HG03103 (cell line): ENCODE measurements around the gene SH3GL2.

Source experiments
- ATAC-seq: cut with Tn5 transposase; IDR thresholded peaks from one replicate; pipeline ENCODE4 v1.9.1; 2021; ENCODE audit warnings: low read depth; ENCODE audit not compliant: unreplicated experiment

SH3GL2 gene

GRCh38 chr9:17609312-17610005, 30.6 kb downstream of the SH3GL2 start:
- ATAC-seq, result no peak

- no peak for ATAC-seq
Observed at GRCh38 chr9:17611342-17611741, 32.5 kb downstream of the SH3GL2 start.

GRCh38 chr9:17611917-17612316, 33.1 kb downstream of the SH3GL2 start:
- ATAC-seq, result no peak

- no peak for ATAC-seq
Observed at GRCh38 chr9:17613758-17614157, 34.9 kb downstream of the SH3GL2 start.

- ATAC-seq, result no peak
Observed at GRCh38 chr9:17614250-17614649, 35.4 kb downstream of the SH3GL2 start.

- no peak for ATAC-seq
Observed at GRCh38 chr9:17614903-17615302, 36.0 kb downstream of the SH3GL2 start.

GRCh38 chr9:17622141-17622540, 43.3 kb downstream of the SH3GL2 start:
- ATAC-seq, result no peak

GRCh38 chr9:17622749-17623148, 43.9 kb downstream of the SH3GL2 start:
- ATAC-seq, result no peak

GRCh38 chr9:17623965-17624364, 45.1 kb downstream of the SH3GL2 start:
- no peak for ATAC-seq

- no peak for ATAC-seq
Observed at GRCh38 chr9:17624571-17624970, 45.7 kb downstream of the SH3GL2 start.

- ATAC-seq, result no peak
Observed at GRCh38 chr9:17625644-17626388, 47.0 kb downstream of the SH3GL2 start.

GRCh38 chr9:17627641-17628040, 48.8 kb downstream of the SH3GL2 start:
- no peak for ATAC-seq

- ATAC-seq, result no peak
Observed at GRCh38 chr9:17628624-17629023, 49.8 kb downstream of the SH3GL2 start.

- ATAC-seq, result no peak
Observed at GRCh38 chr9:17630531-17630949, 51.7 kb downstream of the SH3GL2 start.

GRCh38 chr9:17631396-17631795, 52.5 kb downstream of the SH3GL2 start:
- ATAC-seq, result no peak

- no peak for ATAC-seq
Observed at GRCh38 chr9:17632994-17633393, 54.1 kb downstream of the SH3GL2 start.

- ATAC-seq, result no peak
Observed at GRCh38 chr9:17635115-17635890, 56.4 kb downstream of the SH3GL2 start.

- no peak for ATAC-seq
Observed at GRCh38 chr9:17636349-17636748, 57.5 kb downstream of the SH3GL2 start.

- ATAC-seq, result no peak
Observed at GRCh38 chr9:17636821-17637220, 58.0 kb downstream of the SH3GL2 start.

GRCh38 chr9:17637229-17637628, 58.4 kb downstream of the SH3GL2 start:
- ATAC-seq, result no peak

- ATAC-seq, result no peak
Observed at GRCh38 chr9:17648516-17648915, 69.7 kb downstream of the SH3GL2 start.
